Activated CD4-positive, alpha-beta T cell treated with anti-CD3 and anti-CD28 coated beads, Interleukin-2, amount 50 U/mL, for 48 hours (primary cell): Measurements from ENCODE around the gene MANEA.
"Not testable (repeated sequence)": the region's sequence is repeated elsewhere in the genome, so short reads cannot be mapped to it uniquely, and the experiment has no call there.

Source experiments
- DNase-seq, 2 experiments: peaks; one replicate each; pipeline ENCODE4 v3.0.0-alpha.2; 2020

The MANEA gene

GRCh38 chr6:95577304-95578105 lies at the start of gene MANEA:
Gene MANEA (plus strand): TSS chr6:95577535. CDS start chr6:95586440, 8,905 bp downstream.
- peak; percentile 76 to 81 for DNase-seq

- no peak for DNase-seq
These were observed 47.6 kb upstream of the MANEA start for GRCh38 chr6:95529762-95530161.

GRCh38 chr6:95530176-95530819 lies 47.0 kb upstream of the MANEA start:
- DNase-seq = no peak

GRCh38 chr6:95543798-95544197 lies 33.5 kb upstream of the MANEA start:
- no peak for DNase-seq

GRCh38 chr6:95544517-95545225 lies 32.7 kb upstream of the MANEA start:
- no peak for DNase-seq

- DNase-seq = no peak
These were observed 32.1 kb upstream of the MANEA start for GRCh38 chr6:95545226-95545625.

GRCh38 chr6:95545686-95546085 lies 31.6 kb upstream of the MANEA start:
- DNase-seq = no peak

- no peak for DNase-seq
These were observed 31.2 kb upstream of the MANEA start for GRCh38 chr6:95546148-95546547.

GRCh38 chr6:95547043-95547442 lies 30.3 kb upstream of the MANEA start:
- no peak for DNase-seq

GRCh38 chr6:95548188-95548786 lies 29.0 kb upstream of the MANEA start:
- DNase-seq = no peak

GRCh38 chr6:95551678-95552324 lies 25.5 kb upstream of the MANEA start:
- no peak for DNase-seq

GRCh38 chr6:95553880-95554279 lies 23.5 kb upstream of the MANEA start:
- no peak for DNase-seq

GRCh38 chr6:95560956-95561355 lies 16.4 kb upstream of the MANEA start:
- not testable (repeated sequence) for DNase-seq

- no peak for DNase-seq
These were observed 7.8 kb upstream of the MANEA start for GRCh38 chr6:95569560-95569959.

GRCh38 chr6:95572098-95572497 lies 5.2 kb upstream of the MANEA start:
- DNase-seq = no peak

GRCh38 chr6:95574811-95575210 lies 2.5 kb upstream of the MANEA start:
- DNase-seq = no peak

GRCh38 chr6:95576218-95576997 lies 927 bp upstream of the MANEA start:
- DNase-seq = no peak

GRCh38 chr6:95576998-95577303 lies 384 bp upstream of the MANEA start:
- DNase-seq = no peak

GRCh38 chr6:95578106-95578410 lies 723 bp downstream of the MANEA start:
- DNase-seq = peak in 1 of 2 experiments; percentile 41

- no peak for DNase-seq
These were observed 3.7 kb downstream of the MANEA start for GRCh38 chr6:95581073-95581472.

- not testable (repeated sequence) for DNase-seq
These were observed 6.9 kb downstream of the MANEA start for GRCh38 chr6:95584226-95584625.

- no peak for DNase-seq
These were observed 10.7 kb downstream of the MANEA start for GRCh38 chr6:95587989-95588388.
